NCI-H1436 (cell line): ENCODE data around the gene GRIN2C.
A peak's percentile ranks its signal among the peaks of the same experiment; 100 is the strongest.

Experiments
- DNase-seq: peaks from one replicate; lab custom pipeline; 2025; lab: John Stamatoyannopoulos, UW

The GRIN2C gene

DNA sequence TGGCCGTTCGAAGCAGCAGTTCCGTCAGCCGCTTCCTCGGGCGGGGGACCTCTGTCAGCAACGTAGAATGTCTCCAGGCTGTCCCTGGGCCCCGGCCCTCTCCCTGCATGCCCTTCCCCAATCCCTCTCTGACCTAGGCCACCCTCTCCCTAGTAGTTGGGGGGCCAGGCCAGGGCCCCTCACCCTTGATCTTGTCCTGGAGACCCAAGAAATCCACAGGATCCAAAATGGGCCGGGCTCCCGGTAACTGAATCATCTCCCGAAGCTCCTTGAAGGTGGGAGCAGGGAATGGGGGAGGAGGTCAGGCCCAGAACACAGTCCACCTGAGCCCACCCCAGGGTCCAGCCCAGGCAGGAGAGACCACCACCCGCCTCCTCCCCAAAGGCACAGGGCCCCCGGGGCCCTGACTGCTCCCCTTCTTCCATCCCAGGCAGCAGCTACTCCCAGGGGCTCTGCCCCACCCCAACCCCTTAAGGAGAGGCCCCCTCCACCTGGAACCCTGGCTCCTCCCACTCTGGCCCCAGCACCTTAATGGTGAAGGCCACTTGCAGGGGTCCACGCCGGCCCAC is 4.7 kb upstream of the GRIN2C start:
- DNase-seq, result no peak

DNA sequence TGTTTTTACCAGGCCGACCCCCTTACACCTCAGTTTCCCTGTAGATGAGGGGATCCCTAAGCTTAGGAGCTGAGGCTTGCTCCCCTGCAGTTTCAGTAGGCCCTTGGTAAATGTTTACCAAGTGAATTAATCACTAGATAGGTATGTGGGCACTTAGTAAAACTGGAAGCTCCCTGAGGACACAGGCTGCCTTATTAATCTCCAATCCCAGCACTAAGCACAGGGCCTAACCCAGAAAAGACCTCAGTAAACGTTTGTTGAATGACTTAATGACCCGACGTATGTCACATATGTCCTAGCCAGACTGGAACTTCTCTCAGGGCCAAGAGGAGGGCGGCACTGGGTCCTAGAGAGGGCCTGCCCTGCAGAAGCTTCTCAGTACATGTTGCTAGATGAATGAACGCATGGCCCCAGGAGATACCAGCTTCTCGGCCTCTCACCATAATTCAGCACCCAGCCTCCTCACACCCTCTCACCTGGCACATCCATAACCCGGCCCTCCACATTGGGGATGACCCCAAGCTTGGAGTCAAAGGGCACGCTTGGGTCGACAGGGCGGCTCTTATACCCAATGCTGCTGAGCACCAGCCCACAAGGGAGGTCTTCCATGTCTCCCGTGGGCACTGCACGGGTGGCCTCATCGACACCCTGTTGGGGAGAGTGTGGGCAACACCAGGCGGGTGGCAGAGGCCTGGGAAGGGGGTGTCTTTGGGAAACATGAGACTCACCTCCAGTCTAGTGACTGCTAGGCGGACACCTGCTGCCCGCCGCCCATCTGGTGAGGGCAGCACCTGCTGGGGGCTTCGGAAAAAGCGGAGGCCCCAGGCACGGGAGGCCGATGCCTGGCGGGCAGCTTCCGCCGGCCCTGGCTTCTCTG is 4.0 kb upstream of the GRIN2C start:
- no peak for DNase-seq

- DNase-seq, result no peak
These were observed 3.2 kb upstream of the GRIN2C start for GRCh38 chr17:74862919-74863318.

DNA sequence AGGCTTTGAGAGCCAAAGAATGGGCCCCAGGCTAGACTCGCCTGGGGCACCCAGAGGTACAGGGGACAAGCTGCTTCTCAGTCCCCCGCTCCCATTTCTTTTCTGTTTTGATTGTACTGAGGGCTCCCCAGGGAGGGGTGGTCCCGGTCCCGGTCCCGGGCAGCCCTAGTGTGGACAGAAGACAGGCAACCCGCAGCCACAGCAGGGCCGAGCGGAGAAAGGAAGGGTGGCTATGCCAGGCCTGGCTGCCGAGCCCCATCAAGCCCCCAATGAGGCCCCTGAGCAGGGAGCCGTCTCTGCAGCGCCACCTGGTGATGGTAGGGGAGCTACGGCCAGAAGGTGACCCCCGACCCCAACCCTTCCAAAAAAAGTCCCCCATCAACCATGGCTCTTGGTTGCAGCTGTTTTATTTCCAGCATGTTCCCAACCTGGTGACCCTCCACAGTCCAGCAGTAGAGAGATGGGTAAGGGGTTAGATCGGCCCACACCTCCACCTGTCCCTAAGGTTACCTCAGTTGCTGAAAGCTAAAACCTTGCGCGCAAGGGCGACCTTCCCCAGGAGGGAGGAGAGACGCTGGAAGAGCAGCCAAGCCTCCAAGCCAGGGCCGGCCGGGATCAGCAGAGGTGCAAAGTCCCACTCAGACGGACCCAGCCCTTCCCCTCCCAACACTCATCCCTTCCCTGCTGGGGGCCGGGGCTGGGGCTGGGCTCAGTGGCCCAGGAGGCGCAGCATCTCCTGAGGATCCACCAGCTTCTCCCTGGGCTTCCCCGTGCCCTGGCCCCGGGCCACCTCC is 2.6 kb upstream of the GRIN2C start:
- peak; percentile 59 for DNase-seq

- no peak for DNase-seq
These were observed 2.0 kb upstream of the GRIN2C start for GRCh38 chr17:74861662-74862107.

DNA sequence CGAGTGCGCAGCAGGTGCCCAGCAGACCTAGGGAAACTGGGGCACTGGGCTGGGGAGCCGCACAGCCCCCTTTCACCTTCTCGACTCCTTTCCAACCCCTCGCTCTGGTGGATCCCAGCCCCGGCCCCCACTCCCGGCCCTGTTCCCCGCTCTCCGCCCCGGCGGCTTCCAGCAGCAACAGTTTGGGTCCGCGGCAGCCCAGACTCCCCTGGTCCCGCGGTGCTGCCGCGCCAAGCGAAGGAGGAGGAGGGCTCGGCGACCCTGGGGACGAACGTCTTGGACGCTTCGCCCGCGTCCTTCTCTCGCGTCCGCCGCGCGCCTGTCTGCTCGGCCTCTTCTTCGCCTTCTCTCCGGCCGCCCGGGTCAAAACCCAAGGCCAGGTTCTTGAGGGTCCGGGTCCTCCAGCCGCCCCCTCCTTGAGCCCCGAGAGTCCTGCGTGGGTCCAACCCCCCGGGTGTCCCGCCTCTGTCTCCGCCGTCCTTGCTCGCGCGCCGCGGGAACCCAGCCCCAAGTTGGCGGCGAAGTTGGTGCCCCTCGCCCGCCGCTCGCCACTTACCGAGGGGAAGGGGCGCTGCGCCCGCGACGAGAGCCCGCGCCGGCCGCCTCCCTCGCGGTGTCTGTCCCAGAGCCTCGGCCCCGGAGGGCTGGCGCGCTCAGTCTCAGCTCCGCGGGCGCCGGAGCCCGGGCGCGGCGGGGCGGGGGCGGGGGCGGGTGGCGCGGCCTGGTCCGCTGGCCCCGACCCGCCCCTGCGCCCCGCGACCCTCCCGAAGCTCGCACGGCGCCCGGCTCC is 1.4 kb upstream of the GRIN2C start:
- no peak for DNase-seq

DNA sequence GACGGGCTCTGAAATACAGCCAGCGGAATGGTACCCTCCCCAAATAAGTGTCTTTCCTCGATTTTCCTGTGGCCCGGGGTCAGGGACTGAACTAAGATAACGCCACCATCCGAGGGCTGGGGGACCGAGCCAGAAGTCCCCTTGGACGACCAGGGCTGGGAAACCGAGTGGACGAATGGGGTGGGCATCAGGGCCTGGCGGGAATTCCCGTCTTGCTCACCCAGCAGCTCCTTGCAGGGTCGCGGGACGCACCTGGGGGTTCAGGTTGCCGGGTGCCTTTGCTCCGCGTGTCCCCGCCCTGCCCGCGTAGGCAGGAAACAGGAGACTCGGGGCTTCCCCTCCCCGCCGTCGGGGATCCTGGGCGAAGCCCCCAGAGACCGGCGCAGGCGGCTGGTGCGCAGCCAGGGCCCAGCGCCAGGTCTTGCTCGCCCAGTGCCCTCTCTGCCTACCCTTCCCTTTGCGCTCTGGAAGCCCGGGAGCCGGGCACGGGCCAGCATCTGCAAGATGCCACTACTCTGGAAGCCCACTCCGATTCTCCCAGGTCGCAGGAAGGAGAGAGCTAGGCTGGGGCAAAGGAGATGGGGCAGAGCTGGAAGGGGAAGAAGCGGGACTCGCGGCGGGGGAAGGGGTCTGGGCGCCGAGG is 665 bp upstream of the GRIN2C start:
- peak; percentile 16 for DNase-seq

DNA sequence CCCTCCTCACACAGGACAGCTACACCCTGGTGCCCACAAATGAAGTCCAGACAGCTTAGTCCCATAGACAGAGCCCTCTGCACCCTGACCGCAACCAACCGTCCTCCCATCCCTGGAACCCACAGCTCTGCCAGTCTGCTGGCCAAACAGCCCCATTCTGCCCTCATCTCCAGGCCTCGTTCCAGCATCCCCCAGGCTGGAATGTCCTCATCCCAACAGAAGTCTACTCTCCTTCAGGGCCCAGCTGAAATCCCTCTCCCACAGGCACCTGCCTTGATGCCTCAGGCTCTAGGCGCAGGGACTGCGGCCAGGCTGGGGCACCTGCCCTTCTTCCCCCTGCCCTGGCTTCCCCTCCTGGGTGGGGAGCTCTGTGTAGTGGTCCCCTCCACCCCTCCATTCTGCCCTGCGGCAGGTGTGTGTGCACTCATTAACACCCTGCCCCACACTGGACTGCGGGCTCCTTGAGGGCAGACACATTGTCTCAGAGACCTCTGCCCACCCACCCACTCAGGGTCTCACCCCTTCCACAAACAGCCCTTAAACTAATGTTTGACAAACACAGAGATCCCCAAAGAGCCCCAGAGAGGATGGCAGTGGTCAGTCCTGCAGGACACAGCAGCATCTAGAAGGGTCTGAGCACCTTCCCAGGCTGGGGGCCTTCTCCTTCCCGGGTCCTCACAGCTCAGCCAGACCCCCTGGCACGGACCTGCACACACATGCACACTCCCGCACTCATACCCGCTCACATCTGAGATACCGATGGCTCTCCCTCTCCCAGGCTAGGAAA is 820 bp downstream of the GRIN2C start:
- no peak for DNase-seq

GRCh38 chr17:74857191-74857590 is 2.5 kb downstream of the GRIN2C start:
- DNase-seq, result no peak

DNA sequence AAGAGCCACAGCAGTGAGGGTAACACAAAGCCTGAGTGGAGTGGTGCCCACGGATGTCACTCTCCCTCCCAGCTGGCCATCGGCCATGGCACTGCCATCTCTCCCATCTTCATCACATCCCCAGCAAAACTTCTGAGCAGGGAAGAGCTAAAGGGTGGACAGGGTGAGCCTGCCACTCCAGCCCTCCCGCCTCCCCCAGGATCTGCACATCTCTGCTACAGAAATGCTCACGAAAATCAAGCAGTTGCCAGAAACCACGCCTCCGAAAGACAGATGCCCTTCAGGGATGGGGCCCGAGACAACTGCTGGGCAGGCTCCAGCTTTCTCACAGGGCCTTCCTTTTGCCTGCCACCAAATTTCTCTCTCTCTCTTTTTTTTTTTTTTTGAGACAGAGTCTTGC is 3.6 kb downstream of the GRIN2C start:
- no peak for DNase-seq

GRCh38 chr17:74855323-74855722 is 4.4 kb downstream of the GRIN2C start:
- no peak for DNase-seq

GRCh38 chr17:74854792-74855191 is 4.9 kb downstream of the GRIN2C start:
- DNase-seq, result no peak

DNA sequence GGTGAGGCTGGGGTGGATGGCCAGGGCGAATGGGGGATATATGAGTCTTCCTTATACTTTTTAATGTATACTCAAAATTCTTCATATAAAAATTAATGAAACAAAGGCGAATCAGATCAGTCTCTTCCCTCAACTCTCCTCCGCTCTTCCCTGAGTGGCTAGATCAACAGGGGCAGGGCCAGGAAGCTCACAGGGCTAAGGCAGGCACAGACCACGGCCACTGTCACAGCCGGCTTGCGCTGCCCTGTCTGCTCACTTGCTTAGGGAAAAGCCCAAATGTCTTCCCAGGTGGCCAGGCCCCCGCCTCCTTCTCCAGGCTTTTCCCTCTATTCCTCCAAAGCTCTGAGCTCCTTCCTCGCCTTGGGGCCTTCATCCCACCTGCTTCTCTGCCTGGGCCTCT is 6.0 kb downstream of the GRIN2C start:
- no peak for DNase-seq

- DNase-seq, result no peak
These were observed 6.7 kb downstream of the GRIN2C start for GRCh38 chr17:74853048-74853397.

- DNase-seq, result no peak
These were observed 7.2 kb downstream of the GRIN2C start for GRCh38 chr17:74852237-74853047.

DNA sequence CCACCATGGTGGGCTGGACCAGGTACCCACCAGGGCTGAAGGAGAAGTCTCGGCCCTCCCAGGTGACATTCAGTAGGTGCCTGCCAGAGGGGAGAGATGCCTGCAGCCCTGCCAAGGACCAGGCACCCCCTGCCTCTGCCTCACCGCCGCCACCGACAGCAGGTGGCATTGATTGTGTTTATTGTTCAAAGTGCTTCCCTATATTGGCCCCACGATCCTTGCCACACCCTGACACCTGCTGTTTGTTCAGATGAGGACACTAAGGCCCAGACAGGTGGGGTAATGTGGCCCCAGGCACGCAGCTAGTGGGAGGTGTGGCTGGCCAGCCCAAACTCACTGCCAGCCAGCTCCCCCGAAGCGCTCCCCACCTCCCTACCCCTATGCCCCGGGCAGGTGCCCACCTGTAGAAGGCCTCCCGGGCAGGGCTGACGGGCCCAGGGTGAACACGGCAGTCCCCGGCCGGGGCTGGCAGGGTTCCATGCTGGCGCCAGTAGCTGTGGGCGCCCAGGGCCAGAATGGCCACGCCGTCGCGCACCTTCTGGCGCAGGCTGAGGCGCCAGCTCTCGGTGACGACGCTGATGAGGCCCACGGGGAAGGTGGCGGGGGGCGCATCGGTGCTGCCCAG is 8.0 kb downstream of the GRIN2C start:
- no peak for DNase-seq

GRCh38 chr17:74850914-74851313 is 8.8 kb downstream of the GRIN2C start:
- DNase-seq, result no peak

DNA sequence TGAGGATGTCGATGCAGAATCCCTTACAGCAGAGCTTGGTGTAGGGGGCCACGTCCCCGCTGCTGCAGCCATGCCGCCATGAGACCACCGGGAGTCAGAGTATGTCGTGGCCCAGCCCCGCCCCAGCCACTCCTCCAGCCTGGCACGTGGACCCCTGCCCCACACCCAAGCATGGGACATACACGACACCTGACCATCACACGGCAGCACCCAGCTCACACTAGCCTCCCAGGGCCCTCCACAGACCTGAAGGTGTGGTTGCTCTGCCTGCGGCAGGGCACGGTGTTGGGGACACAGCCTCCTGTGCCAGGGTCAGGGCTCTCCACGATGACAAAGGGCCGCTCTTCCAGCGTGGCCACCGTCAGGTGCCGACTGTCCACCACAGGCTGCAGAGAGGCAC is 9.4 kb downstream of the GRIN2C start:
- DNase-seq, result no peak

- no peak for DNase-seq
These were observed 10.9 kb downstream of the GRIN2C start for GRCh38 chr17:74848656-74849399.
